SK-N-SH (cell line): Measurements from ENCODE around the gene GRK3. TPM values are rescaled to one million over a fixed set of nuclear protein-coding genes. Genes with fewer than 3 reads are reported as not detected.
"Not testable (repeated sequence)": the region's sequence is repeated elsewhere in the genome, so short reads cannot be mapped to it uniquely, and the experiment has no call there.

Experiments used
- CTCF ChIA-PET: fragments of 300-600, 350-600 bp; formaldehyde crosslinking; extraction: SDS; loops from one replicate; lab custom pipeline; 2021; lab: Yijun Ruan, JAX
- POLR2A ChIA-PET: fragments of 350-600 bp; sonication (Branson Sonifier 250); formaldehyde crosslinking; extraction: SDS; loops from one replicate; lab custom pipeline; 2020; ENCODE audit warnings: antibody characterized with exemption, inconsistent platforms; lab: Yijun Ruan, JAX
- DNase-seq: peaks from one replicate; pipeline ENCODE4 v3.0.0; 2012
- H2AFZ ChIP-seq: fragments of 200-600 bp; sonication (generic); 2 replicates; pipeline ENCODE4 v1.8.1; 2016; ENCODE audit warnings: antibody characterized with exemption, mild to moderate bottlenecking, low read depth
- H3F3A ChIP-seq: fragments of 200-600 bp; sonication (generic); replicated peaks from 2 replicates; pipeline ENCODE3; 2016; ENCODE audit warnings: antibody characterized with exemption, mild to moderate bottlenecking; ENCODE audit not compliant: insufficient read depth
- H3K27ac ChIP-seq, 2 experiments: fragments of 200-500 bp in 1 of 2; fragments of 200-600 bp in 1 of 2; sonication (Bioruptor generic) in 1 of 2; sonication (generic), shearing (Covaris generic) in 1 of 2; 2 replicates each; pipeline versions ENCODE4 v1.5.1 to v1.6.1; 2014 to 2016; ENCODE audit warnings: low read depth in 2 of 2, inconsistent platforms in 1 of 2, low read length in 1 of 2, mild to moderate bottlenecking in 1 of 2, mixed read lengths in 1 of 2
- H3K27me3 ChIP-seq: fragments of 200-600 bp; sonication (generic), shearing (Covaris generic); 2 replicates; pipeline ENCODE4 v1.6.1; 2016; ENCODE audit warnings: mixed run types; ENCODE audit not compliant: insufficient read depth
- H3K36me3 ChIP-seq, 2 experiments: fragments of 200-500 bp in 1 of 2; fragments of 200-600 bp in 1 of 2; sonication (Bioruptor generic) in 1 of 2; sonication (generic) in 1 of 2; replicated peaks in 1 of 2; 2 replicates each; pipeline versions ENCODE3 to v1.5.1; 2014 to 2016; ENCODE audit warnings: low read length in 1 of 2, mild to moderate bottlenecking in 1 of 2; ENCODE audit not compliant: insufficient read depth in 2 of 2, control insufficient read depth in 1 of 2
- H3K4me1 ChIP-seq, 2 experiments: fragments of 200-500 bp in 1 of 2; fragments of 200-600 bp in 1 of 2; sonication (Bioruptor generic) in 1 of 2; sonication (generic), shearing (Covaris generic) in 1 of 2; 2 replicates each; pipeline versions ENCODE4 v1.5.1 to v1.6.1; 2014 to 2016; ENCODE audit warnings: low read depth in 1 of 2, low read length in 1 of 2, mixed run types in 1 of 2; ENCODE audit not compliant: insufficient read depth in 2 of 2, control insufficient read depth in 1 of 2
- H3K4me2 ChIP-seq: fragments of 200-600 bp; sonication (generic), shearing (Covaris generic); 2 replicates; pipeline ENCODE4 v1.6.1; 2017; ENCODE audit warnings: mixed run types
- H3K4me3 ChIP-seq, 2 experiments: fragments of 200-500 bp in 1 of 2; fragments of 200-600 bp in 1 of 2; sonication (Bioruptor generic) in 1 of 2; sonication (generic), shearing (Covaris generic) in 1 of 2; 2 replicates each; pipeline versions ENCODE4 v1.5.1 to v1.8.1; 2014 to 2016; ENCODE audit warnings: low read depth in 2 of 2, inconsistent platforms in 1 of 2, low read length in 1 of 2, mild to moderate bottlenecking in 1 of 2, mixed read lengths in 1 of 2, moderate library complexity in 1 of 2
- H3K79me2 ChIP-seq: fragments of 200-600 bp; sonication (generic); 2 replicates; pipeline ENCODE4 v1.8.1; 2017; ENCODE audit warnings: mild to moderate bottlenecking; ENCODE audit not compliant: insufficient read depth
- H3K9ac ChIP-seq: fragments of 200-600 bp; sonication (generic); 2 replicates; pipeline ENCODE4 v1.6.1; 2017; ENCODE audit warnings: mixed run types
- H3K9me2 ChIP-seq: fragments of 200-600 bp; sonication (generic); 2 replicates; pipeline ENCODE4 v1.6.1; 2017; ENCODE audit warnings: mixed run types
- H3K9me3 ChIP-seq: fragments of 200-600 bp; sonication (generic); 2 replicates; pipeline ENCODE4 v1.6.1; 2017; ENCODE audit warnings: mixed run types, mild to moderate bottlenecking, moderate library complexity
- H4K20me1 ChIP-seq: fragments of 200-600 bp; sonication (generic); 2 replicates; pipeline ENCODE4 v1.6.1; 2017; ENCODE audit warnings: mild to moderate bottlenecking, mixed run types; ENCODE audit not compliant: insufficient read depth
- GATA2 ChIP-seq: sonication (generic); formaldehyde crosslinking; IDR thresholded peaks from 2 replicates; pipeline ENCODE4 v1.5.0; 2020; ENCODE audit warnings: mild to moderate bottlenecking, missing genetic modification reagents
- MXI1 ChIP-seq: IDR thresholded peaks from 2 replicates; pipeline ENCODE4 v1.6.1; 2012; ENCODE audit warnings: mild to moderate bottlenecking, low read depth, low read length, improper control_type of control experiment
- WGBS: methylation state at CpG from one replicate; pipeline ENCODE4 v1.1.6; 2017; ENCODE audit warnings: low lambda C conversion rate; 5-methylcytosine and 5-hydroxymethylcytosine counted together
- polyA plus RNA-seq, 3 experiments: library from polyadenylated mRNA; depleted of rRNA; stranded (reverse); fragments of >200 nt; gene quantifications; 2 replicates each; pipeline ENCODE4 v1.2.3, GENCODE V29; 2012

GRK3 gene
- polyA plus RNA-seq, 1 of the 3 experiments (the other 2 are of a cell fraction), result 1.3 TPM

GRCh38 chr22:25559910-25560309 lies 4.6 kb upstream of the GRK3 start:
- H3F3A ChIP-seq, H3K27me3 ChIP-seq, POLR2A ChIA-PET, H3K79me2 ChIP-seq, DNase-seq, H3K4me2 ChIP-seq, H3K9me2 ChIP-seq, H3K27ac ChIP-seq, H3K4me3 ChIP-seq, H3K9me3 ChIP-seq, H3K9ac ChIP-seq, H3K36me3 ChIP-seq, H2AFZ ChIP-seq, H4K20me1 ChIP-seq: not testable (repeated sequence)
- CTCF ChIA-PET, result interaction anchor here (1.1 kb wide), 1 partner anchor 324 kb away, joined by 3 read pairs; no protein-coding TSS in a partner anchor
- WGBS, result 75% methylated on average over 4 of the region's 4 CpGs
- H3K4me1 ChIP-seq, result peaks cover 0 to 24% of the 10 kb centered on the region in 2 experiments; a peak in 1 of 4 replicates

GRCh38 chr22:25561182-25561581 lies 3.3 kb upstream of the GRK3 start:
- POLR2A ChIA-PET, H3K9me3 ChIP-seq, H3K9ac ChIP-seq, H3K4me3 ChIP-seq, H3K36me3 ChIP-seq, H3K27ac ChIP-seq, H3K27me3 ChIP-seq, H3K9me2 ChIP-seq, H3F3A ChIP-seq, H3K79me2 ChIP-seq, DNase-seq, H4K20me1 ChIP-seq, CTCF ChIA-PET, H2AFZ ChIP-seq, H3K4me2 ChIP-seq: not testable (repeated sequence)
- H3K4me1 ChIP-seq, result peaks cover 5 to 24% of the 10 kb centered on the region in 2 experiments; a peak in 1 of 4 replicates
- WGBS, result 68% methylated on average over 3 of the region's 3 CpGs

- H3K36me3 ChIP-seq, H3K79me2 ChIP-seq, H3K27me3 ChIP-seq, DNase-seq, H3F3A ChIP-seq, H3K9me2 ChIP-seq, H4K20me1 ChIP-seq, POLR2A ChIA-PET, H2AFZ ChIP-seq, H3K4me3 ChIP-seq, H3K27ac ChIP-seq, H3K9me3 ChIP-seq, H3K9ac ChIP-seq, H3K4me2 ChIP-seq: not testable (repeated sequence)
- CTCF ChIA-PET, result interaction anchor here (0.6 to 1.5 kb wide), 3 partner anchors 18 to 211 kb away, joined by 3 to 6 read pairs (median 4); no protein-coding TSS in a partner anchor
- peaks cover 5 to 24% of the 10 kb centered on the region in 2 experiments; a peak in 1 of 4 replicates for H3K4me1 ChIP-seq
- WGBS, result 92% methylated on average over 1 of the region's 1 CpG
These were observed 2.5 kb upstream of the GRK3 start for GRCh38 chr22:25561927-25562326.

GRCh38 chr22:25562966-25563760 lies 1.3 kb upstream of the GRK3 start:
- ChIA-PET CTCF (interaction anchor here (1.3 to 3.0 kb wide), 4 partner anchors 16 to 210 kb away, joined by 3 to 10 read pairs (median 6); no protein-coding TSS in a partner anchor), POLR2A (interaction anchor here (1.1 to 1.2 kb wide), 2 partner anchors 13 to 14 kb away, joined by 3 read pairs; no protein-coding TSS in a partner anchor)
- peak; percentile 35 for DNase-seq
- peak overlapping the region; percentile 88 for H3K4me2 ChIP-seq
- H3K4me1 ChIP-seq, result peaks cover 5 to 24% of the 10 kb centered on the region in 2 experiments; a peak in 2 of 4 replicates
- peak overlapping the region in 1 of 2 experiments; percentile 88; a peak in 3 of 4 replicates for H3K4me3 ChIP-seq
- TF ChIP-seq GATA2 (CRISPR knock-in tag), result 0 out of 2 replicates have a peak, but pooled peaks have one; percentile 17
- peak; percentile 13; the same call in 1 of the 2 replicates for TF ChIP-seq MXI1
- H3K9me2 ChIP-seq, H3K79me2 ChIP-seq, H3F3A ChIP-seq, H2AFZ ChIP-seq, H4K20me1 ChIP-seq, H3K36me3 ChIP-seq, H3K9me3 ChIP-seq, H3K27me3 ChIP-seq, H3K9ac ChIP-seq: not testable (repeated sequence)
- 29% methylated on average over 10 of the region's 10 CpGs for WGBS
- peak overlapping the region in 1 of 2 experiments; percentile 96; a peak in 2 of 4 replicates for H3K27ac ChIP-seq
